Retina (tissue), 1 donor: ENCODE results near the gene GPC5.
"Not testable (repeated sequence)": the region's sequence is repeated elsewhere in the genome, so short reads cannot be mapped to it uniquely, and the experiment has no call there.

ENCODE experiments used
- DNase-seq: peaks from one replicate; pipeline ENCODE4 v3.0.0-alpha.2; 2016

The GPC5 gene

DNA sequence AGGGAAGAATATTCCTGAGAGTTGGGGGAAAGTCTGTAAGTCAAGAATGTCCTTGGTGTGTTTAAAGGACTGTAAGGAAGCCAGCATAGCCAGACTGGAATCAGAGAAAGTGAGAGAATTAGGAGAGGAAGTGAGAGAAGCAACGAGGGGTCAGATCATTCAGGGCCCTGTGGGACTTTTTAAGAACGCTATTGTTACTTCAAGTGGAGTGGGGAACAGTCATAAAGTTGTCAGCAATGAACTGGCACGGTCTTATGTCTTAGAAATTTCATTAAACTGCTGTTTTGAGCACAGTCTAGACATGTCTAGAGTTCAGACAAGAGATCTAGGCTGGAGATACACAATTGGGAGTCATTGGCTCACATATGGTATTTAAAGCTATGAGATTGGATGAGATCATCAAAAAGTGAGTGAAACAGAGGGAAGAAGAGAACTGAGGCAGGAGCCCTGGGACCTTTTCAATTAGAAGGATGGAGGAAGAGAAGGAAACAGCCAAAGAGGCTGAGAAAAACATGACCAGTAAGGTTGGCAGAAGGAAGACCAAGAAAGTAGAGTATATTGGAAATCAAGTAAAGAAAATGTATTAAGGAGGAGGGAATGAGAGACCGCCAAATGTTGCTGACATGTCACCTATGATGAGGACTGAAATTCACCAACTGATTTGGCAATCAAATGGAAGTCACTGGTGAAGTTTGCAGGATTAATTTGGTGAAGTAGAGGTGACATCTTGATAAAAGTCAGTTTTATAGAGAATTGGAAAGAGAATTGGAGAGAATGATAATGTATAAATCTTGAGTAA lies 263.5 kb downstream of the GPC5 start:
- DNase-seq: no peak

DNA sequence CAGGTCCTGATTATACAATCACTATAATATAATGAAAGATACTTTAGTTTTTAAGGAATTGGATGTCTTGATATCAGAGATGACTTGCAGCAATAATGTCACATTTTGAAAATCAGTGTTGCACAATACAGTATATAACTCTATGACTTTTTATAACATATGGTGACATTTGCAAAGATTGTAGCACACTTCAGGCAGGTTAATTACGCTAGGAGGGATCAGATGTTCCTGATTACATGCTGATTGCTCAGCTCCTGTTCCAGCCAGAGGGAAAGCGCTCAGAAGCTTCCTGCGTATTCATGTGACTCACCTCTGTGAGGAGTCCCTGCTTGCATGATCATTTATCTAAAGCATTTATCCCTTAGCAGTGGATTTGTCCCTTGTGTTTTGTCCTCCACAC lies 265.6 kb downstream of the GPC5 start:
- DNase-seq: no peak

GRCh38 chr13:91667486-91667885 lies 269.1 kb downstream of the GPC5 start:
- no peak for DNase-seq

DNA sequence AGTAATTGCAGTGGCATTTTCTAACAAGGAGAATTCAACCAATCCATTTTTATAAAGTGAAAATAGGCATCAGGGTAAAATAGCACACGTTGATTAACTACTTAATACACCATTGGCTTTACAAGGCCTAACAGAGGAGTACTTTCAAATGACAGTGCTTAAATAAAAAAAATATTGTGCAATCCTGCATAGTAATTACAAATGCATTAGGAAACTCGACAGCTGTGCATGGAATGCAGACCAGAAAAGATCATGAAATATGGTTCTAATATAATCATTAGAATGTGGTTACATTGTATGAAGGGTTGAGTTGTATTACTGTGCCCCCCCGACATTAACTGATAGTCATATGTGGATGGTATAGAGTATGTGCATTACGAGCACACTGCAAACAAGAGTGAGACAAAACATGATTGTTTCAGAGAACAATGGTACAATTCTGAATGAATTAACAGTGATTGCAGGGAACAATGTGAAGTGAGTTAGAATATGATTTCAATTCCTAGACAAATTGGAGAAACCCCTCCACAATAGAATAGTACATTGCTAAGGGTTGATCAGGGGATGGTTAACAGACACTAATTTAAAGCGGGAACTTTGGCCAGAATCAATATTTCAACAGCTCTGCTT lies 270.6 kb downstream of the GPC5 start:
- DNase-seq: no peak

GRCh38 chr13:91674347-91674746 lies 275.9 kb downstream of the GPC5 start:
- not testable (repeated sequence) for DNase-seq

DNA sequence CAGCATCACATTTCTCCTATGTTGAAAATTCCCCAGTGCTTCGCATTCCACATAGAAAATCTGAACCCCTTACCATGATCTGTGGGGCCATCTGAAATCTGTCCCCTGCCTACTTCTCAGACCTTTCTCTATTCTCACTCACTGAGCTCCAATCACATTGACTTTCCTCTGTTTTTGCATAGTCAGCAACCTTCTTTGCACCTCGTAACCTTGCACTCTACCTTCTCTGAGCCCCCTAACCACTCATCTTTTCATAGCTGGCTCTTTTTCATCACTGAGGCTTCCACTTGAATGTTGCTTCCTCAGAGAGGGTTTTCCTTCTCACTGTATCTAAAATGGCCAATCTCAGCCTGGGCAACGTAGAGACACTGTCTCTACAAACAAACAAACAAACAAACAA lies 286.3 kb downstream of the GPC5 start:
- DNase-seq: no peak

- no peak for DNase-seq
These were observed 292.5 kb downstream of the GPC5 start for GRCh38 chr13:91690944-91691343.

DNA sequence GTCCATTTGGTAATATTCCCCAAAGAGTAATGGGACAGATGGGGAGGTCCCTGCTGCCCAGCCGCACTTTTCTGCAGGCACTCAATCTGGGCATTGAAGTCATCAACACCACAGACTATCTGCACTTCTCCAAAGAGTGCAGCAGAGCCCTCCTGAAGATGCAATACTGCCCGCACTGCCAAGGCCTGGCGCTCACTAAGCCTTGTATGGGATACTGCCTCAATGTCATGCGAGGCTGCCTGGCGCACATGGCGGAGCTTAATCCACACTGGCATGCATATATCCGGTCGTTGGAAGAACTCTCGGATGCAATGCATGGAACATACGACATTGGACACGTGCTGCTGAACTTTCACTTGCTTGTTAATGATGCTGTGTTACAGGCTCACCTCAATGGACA lies 295.0 kb downstream of the GPC5 start:
- DNase-seq: no peak

DNA sequence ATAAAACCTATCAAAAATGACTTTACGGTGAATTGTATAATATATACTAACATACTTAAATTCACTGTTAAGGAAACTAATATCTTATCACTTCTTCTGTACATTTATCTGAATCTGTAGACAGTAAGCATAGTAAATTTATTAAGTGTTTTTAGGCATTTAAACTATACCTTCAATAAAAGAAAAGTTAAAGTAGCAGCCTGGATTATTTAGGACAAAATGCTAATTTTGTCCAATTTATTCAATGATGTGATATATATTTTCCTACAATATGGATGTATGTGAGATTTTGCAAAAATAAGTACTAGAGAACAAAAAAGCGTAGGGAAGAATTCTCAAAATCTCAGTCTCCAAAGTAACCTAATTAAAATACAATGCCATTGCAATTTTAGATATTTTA lies 299.9 kb downstream of the GPC5 start:
- DNase-seq: no peak

GRCh38 chr13:91698767-91699166 lies 300.3 kb downstream of the GPC5 start:
- DNase-seq: no peak

DNA sequence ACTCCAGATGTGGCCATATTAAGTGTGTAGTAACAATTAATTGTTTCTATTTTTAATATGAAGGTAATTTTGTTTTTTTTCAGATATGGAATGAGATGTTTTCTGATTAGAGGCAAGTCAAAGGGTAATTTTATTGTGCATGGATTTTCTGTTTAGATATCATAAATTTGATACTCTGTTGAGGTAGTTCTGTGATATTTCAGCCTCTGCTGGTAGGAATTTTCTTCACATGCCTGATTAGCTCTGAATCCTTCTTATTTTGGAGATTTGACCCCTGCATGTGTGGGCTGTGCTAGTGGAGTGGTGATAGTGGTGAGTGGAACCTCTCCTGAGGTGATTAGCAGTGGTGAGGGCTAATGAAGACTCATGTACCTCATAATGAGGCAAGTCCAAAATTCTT lies 301.4 kb downstream of the GPC5 start:
- DNase-seq: no peak

DNA sequence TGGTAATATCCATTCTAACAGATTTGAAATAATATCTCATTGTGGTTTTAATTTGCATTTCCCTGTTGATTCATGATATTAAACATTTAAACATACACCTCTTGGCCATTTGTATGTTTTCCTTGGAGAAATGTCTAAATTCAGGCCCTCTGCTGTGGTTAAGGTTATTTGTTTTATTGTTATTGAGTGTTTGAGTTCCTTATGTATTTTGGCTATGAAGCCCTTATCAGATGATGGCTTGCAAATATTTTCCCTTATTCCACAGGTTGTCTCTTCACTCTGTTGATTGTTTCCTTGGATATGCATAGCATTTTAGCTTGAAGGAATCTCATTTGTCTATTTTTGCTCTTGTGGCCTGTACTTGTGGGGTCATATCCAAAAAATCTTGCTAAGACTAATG lies 303.6 kb downstream of the GPC5 start:
- DNase-seq: no peak

DNA sequence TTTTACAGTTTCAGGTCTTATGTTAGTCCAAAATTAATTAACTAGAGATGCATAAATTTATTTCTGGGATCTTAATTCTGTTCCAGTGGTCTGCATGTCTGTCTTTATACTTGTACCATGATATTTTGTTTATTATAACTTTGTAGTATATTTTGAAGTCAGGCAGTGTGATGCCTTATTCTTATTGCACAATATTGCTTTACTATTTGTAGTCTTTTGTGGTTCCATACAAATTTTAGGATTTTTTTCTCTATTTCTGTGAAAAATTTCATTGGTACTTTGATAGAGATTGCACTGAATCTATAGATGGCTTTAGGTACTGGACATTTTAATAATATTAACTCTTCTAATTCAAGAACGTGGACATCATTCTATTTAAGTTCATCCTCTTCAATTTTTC lies 304.0 kb downstream of the GPC5 start:
- no peak for DNase-seq

GRCh38 chr13:91704398-91704797 lies 306.0 kb downstream of the GPC5 start:
- no peak for DNase-seq

DNA sequence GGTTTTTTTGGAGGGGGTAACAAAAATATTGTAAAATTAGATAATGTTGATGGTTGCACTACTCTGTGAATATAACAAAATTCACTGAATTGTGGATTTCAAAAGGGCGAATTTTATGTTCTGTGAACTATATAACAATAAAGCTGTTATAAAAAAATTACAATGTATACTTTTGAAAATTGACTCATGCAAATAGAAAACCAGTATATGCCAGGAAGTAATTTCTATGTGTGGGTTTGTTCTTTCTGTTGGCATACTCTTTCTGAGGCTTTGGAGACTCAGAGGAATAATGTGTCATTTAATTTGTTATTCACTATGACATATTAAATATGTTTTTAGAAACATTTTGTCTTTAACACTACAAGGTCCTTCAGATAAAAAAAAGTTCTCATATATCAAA lies 310.1 kb downstream of the GPC5 start:
- DNase-seq: no peak

GRCh38 chr13:91709180-91709579 lies 310.8 kb downstream of the GPC5 start:
- DNase-seq: no peak

GRCh38 chr13:91710733-91711132 lies 312.3 kb downstream of the GPC5 start:
- no peak for DNase-seq

DNA sequence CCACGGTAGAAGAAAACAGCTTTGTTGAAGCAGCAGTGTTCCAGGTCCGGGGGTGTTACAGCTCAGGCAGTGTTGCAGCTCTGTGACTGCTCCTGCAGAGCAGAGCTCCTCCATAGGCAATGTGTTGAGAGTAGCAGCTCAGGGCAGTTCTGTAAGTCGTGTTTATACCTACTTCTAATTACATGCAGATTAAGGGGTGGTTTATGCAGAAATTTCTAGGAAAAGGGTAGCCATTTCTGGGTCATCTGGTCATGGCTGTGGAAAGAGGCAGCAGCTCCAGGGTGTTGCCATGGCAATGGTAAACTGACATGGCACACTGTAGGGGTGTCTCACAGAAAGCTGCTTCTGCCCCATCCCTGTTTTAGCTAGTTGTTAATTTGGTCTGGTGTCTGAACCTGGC lies 316.4 kb downstream of the GPC5 start:
- DNase-seq: peak; percentile 43

GRCh38 chr13:91716436-91717065 lies 318.1 kb downstream of the GPC5 start:
- DNase-seq: no peak

- no peak for DNase-seq
These were observed 320.6 kb downstream of the GPC5 start for GRCh38 chr13:91719033-91719432.

- no peak for DNase-seq
These were observed 323.0 kb downstream of the GPC5 start for GRCh38 chr13:91721413-91721812.

DNA sequence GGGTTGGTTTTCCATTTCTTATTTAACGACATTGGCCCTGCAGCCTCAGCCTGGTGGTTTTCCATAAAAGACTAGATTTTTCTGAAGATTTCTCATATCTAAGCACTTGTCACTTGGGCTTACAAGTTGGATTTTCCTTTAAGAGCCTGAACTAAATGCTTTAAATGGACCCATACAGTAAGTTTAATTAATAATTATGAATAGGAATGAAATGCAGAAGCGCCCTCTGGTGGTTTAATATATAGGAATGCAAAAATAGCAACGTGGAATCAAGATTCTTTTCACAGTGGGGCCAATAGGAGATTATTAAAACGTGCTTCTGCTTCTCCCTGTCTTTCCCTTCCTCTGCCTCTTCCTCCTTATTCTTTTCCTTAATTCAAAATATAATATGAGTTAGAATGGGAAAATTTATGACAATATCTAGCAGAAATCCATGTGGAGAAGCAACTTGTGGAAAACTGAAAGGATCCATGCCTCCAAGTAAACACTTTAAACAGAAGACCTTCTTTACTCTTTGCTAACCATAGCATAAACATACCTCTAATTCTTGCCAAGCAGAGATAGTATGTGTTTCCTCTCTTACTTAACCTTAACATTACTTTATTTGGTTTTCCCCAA lies 324.0 kb downstream of the GPC5 start:
- peak; percentile 30 for DNase-seq

GRCh38 chr13:91724591-91724990 lies 326.2 kb downstream of the GPC5 start:
- DNase-seq: no peak

GRCh38 chr13:91725646-91726045 lies 327.2 kb downstream of the GPC5 start:
- DNase-seq: no peak
